HG02759 (cell line): Measurements from ENCODE around the gene LRRFIP1.

Experiments used
- ATAC-seq: cut with Tn5 transposase; IDR thresholded peaks from one replicate; pipeline ENCODE4 v1.9.1; 2021; ENCODE audit warnings: mild to moderate bottlenecking, moderate library complexity; ENCODE audit not compliant: unreplicated experiment

LRRFIP1 gene

DNA sequence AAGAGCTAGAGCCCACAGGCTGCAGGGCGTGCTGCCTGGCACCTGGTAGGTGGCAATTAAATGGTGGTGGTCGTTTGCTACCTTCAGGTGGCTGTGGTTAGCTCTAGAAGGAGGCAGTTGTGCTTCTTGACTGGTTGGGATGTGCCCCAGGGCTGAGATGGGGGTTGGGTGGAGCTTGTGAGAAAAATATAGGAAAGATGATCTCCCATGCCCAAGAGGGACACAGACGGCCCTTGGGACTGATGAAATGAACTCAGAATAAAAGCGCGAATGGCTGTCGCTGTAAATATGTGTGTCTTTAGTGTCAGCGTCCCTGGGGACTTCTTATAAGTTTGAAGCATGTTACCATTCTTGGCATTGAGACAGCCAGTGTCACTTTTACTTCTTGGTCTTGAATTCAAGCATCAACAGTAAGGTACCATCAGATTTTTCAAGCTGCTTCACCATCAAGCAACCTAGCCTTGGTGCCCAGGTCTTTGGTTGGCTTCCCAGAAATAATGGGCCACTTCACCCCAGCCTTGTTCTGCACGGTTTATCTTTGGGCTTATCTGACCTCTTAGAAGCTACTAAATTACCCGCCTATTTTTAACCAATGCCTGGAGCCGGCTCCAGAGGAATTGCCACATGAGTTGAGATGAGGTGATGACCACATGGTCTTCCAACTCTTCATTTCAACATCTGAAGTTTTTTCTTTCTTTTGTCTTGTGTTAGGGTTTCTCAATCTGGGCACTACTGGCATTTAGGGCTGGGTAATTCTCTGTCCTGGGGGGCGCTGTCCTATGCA lies 11.9 kb downstream of the LRRFIP1 start:
- ATAC-seq = no peak

DNA sequence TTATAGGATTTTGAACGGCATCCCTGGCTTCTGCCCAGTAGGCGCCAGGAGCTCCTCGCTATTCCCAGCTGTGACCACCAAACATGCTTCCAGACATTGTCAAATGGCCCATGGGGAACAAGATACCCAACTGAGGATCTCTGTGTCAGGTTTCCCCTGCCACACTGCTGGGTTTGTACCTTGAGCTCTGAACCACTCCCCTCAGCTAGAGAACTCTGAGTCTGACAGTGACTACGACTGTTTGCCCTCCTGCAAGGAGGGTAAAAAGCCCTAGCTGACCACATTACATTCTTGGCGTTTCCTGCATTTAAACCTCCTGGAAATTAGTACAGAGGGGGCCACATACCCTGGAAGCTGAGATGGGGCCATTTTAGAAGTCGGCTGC lies 12.4 kb downstream of the LRRFIP1 start:
- no peak for ATAC-seq

DNA sequence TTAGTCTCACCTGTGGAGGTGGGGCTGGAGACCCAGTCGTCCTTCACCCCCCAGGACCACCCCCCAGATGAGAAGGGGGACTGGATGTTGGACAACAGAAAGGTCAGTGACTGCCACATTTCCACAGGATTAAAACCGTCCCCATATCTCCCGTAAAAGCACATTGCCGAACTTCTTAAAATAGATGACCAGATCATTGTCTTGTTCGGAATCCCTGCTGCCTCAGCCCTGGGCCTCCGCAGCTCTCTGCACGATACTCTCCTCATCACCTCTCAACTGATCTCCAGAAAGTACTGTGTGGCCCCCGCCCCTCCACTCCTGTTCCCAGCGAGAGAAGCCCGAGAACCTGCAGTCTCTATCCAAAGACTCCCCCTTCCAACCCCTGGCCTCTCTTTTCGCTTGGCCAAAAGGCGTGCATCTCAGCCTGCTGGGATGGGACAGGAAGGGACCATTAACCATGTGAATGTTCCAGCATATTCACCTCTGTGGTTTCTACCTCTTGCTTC lies 13.2 kb downstream of the LRRFIP1 start:
- no peak for ATAC-seq

- ATAC-seq = no peak
Observed at GRCh38 chr2:237642038-237642734, 14.8 kb downstream of the LRRFIP1 start.

- no peak for ATAC-seq
Observed at GRCh38 chr2:237643066-237643465, 15.7 kb downstream of the LRRFIP1 start.

- no peak for ATAC-seq
Observed at GRCh38 chr2:237643582-237644380, 16.4 kb downstream of the LRRFIP1 start.

DNA sequence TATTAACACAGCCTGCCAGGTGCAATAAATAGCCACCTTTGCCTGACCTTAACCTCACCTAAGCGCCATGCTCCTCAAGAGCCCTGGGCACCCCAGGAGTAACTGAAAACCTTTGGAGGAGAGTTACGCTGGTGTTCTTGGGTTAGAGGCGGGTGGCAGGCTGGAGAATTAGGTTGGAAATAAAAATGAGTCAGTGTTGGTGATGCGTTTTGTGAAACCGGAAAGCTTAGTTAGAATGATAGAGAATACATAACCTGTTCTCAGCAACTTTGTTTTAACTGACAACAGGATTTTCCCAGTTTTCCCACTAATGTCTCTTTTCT lies 17.0 kb downstream of the LRRFIP1 start:
- no peak for ATAC-seq

DNA sequence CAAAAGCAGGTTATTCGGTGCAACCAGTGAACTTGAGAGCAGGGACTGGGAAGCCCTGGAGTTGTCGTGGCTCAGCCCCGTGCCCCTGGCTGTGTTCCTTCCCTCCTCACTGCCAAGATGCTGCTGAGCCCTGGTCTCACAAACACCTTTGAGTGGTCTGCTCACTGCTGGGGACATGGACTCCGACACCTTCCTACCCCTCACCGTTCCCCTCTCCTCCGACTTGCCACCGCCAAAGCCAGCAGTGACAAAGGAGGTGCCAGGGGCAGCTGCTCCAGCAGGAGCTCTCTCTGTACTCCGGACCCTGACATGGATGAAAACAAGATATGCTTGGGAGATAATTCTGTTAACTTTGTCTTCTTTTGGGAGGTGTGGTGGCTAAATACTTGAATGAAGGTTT lies 17.9 kb downstream of the LRRFIP1 start:
- no peak for ATAC-seq

- ATAC-seq = no peak
Observed at GRCh38 chr2:237647176-237648015, 20.0 kb downstream of the LRRFIP1 start.

GRCh38 chr2:237648016-237648381 lies 20.6 kb downstream of the LRRFIP1 start:
- no peak for ATAC-seq

DNA sequence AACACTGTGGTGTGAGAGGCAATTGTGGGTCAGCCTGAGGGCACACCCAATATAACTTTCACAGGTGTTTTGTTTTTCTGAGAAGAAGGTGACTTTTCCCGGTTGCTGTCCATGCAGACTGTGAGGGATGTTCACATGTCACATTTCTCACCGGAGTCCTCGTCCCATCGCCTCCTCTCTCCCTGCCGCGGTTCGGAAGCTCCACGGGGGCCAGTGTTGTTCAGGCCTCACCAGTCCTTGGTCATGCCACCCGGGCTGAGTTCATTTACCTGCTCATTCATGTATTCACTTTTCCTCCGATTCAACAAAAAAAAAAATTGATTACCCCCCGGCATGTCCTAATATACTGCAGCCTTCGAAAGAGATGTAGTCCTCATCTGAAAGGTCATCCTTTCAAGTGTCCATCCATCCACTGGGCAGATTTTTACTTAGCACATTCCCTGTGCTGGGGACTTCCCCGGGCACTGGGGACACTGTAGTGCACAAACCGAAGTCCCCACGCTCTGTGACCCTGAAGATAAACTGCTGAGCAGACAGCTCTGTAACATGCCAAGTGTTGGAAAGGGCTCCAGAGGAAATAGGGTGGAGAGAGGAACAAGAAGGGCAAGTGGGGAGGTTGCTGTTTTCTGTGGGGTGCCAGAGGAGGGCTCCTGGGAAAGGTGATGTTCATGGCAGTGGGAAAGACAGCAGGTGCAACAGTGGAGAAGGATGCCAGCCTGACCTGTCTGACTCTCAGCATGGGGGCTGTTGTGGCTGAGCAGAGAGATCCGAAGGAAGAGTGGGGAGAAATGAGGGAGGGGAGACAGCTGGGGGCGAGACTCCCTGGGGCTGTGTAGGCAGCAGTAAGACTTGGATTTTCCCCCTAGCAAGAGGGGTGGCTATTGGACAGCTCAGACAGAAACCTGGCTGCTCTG lies 22.4 kb downstream of the LRRFIP1 start:
- no peak for ATAC-seq

DNA sequence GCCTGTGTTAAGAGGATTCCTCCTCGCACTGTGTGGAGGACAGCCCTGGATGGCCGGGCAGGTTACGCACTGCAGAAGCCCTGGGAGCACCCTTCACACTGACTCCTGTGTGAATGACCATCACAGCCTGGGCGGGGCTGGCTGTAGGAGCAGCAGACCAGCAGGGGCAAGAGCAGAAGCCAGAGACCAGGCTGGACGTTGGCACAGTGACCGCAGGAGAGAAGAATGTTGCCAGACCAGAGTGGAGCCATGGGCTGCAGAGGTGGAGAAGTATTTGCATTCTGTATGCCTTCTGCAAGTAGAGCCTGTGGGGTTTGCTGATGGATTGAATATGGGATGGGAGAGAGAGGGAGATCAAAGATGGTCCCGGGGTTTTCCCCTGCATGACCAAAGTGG lies 23.1 kb downstream of the LRRFIP1 start:
- ATAC-seq = no peak

- no peak for ATAC-seq
Observed at GRCh38 chr2:237651761-237652160, 24.4 kb downstream of the LRRFIP1 start.

- ATAC-seq = no peak
Observed at GRCh38 chr2:237652181-237652580, 24.8 kb downstream of the LRRFIP1 start.

DNA sequence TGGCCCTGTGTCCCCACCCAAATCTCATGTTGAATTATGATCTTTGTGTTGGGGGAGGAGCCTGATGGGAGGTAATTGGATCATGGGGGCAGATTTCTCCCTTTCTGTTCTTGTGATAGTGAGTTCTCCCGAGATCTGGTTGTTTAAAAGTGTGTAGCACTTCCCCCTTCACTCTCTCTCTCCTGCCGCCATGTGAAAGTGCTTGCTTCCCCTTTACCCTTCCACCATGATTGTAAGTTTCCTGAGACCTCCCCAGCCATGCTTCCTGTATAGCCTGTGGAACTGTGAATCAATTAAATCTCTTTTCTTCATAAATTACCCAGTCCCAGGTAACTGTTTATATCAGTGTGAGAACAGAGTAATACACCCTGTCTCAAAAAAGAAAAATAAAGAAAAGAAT lies 25.5 kb downstream of the LRRFIP1 start:
- ATAC-seq = no peak

GRCh38 chr2:237653776-237654558 lies 26.6 kb downstream of the LRRFIP1 start:
- ATAC-seq = no peak

DNA sequence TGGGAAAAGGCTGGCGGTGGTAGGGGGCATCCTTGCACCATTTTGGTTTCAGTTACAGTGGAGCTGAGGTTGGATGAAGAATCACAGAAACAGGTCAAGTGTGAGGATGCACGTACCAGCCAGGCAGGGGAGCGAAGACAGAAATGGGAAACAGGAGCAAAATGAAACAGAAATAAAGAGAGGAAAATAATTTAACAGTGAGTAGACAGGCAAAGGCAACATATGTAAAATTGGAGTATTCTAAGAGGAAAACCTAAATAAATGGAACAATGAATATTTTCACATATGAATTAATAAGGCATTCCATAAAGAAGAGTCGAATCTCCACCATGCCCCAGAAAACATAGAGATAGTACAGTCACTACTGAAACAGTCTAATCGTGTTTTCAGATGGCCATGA lies 29.7 kb downstream of the LRRFIP1 start:
- ATAC-seq = no peak

GRCh38 chr2:237660381-237660900 lies 33.1 kb downstream of the LRRFIP1 start:
- ATAC-seq = no peak

GRCh38 chr2:237661270-237661669 lies 33.9 kb downstream of the LRRFIP1 start:
- no peak for ATAC-seq
